Esophagus (tissue), 2 donors: ENCODE data around the gene TMEM179. TPM values are rescaled to one million over a fixed set of nuclear protein-coding genes. Genes with fewer than 3 reads are reported as not detected.

ENCODE experiments used
- polyA plus RNA-seq, 2 donors: library from polyadenylated mRNA; stranded (reverse); fragments of 200-250 nt; gene quantifications; one replicate each; pipeline ENCODE4 v1.2.3, GENCODE V29; 2013
- donor health status: healthy with polysubstance abuse.
- donor health status: Bipolar disorder and iron deficiency.

TMEM179 gene
- polyA plus RNA-seq, 2 donors = 0.02 to 0.06 TPM

Other genes starting within 250 kb of the TMEM179 start
- under 1 TPM in 1 of 2 donors, not detected in 1; 0.06 TPM for gene C14orf180, start 25.0 kb downstream of the TMEM179 start, polyA plus RNA-seq
- 10 to 100 TPM; 26.6 to 41.9 TPM for gene INF2, start 84.8 kb upstream of the TMEM179 start, polyA plus RNA-seq
- gene ADSS1, start 119.5 kb upstream of the TMEM179 start, polyA plus RNA-seq = 10 to 100 TPM in 1 of 2 donors, 1 to 10 TPM in 1; 5.8 to 10.2 TPM
- gene SIVA1, start 148.4 kb upstream of the TMEM179 start, polyA plus RNA-seq = 100 to 1,000 TPM in 1 of 2 donors, 10 to 100 TPM in 1; 60.5 to 159 TPM
- 10 to 100 TPM; 62.6 to 62.9 TPM for gene AKT1, start 191.0 kb upstream of the TMEM179 start, polyA plus RNA-seq
- gene ZBTB42, start 196.3 kb upstream of the TMEM179 start, polyA plus RNA-seq = 1 to 10 TPM; 5.0 TPM